ENCODE results near the gene TULP3.

Gene TULP3

GRCh38 chr12:2890388-2891239, at the start of gene TULP3 (continued):
- no peak for TF ChIP-seq ZNF776 (tag by site-specific recombination; IDR thresholded peaks at IDR 0.05; ENCODE audit: borderline replicate concordance)
- TF ChIP-seq ZNF433 (tag by site-specific recombination; IDR thresholded peaks at IDR 0.05; ENCODE audit: low read depth), result no peak
- TF ChIP-seq ZNF768 (tag by site-specific recombination; IDR thresholded peaks at IDR 0.05), result no peak
- TF ChIP-seq SP2 (tag by site-specific recombination; IDR thresholded peaks at IDR 0.05), result peak; percentile 99
- no peak for TF ChIP-seq PRDM1 (tag by site-specific recombination; IDR thresholded peaks at IDR 0.05)
- TF ChIP-seq ZNF19 (tag by site-specific recombination; IDR thresholded peaks at IDR 0.05; ENCODE audit: low read depth), result no peak
- TF ChIP-seq ZNF354C (tag by site-specific recombination; IDR thresholded peaks at IDR 0.05; ENCODE audit: borderline replicate concordance, low read depth), result no peak
- peak; percentile 68; the same call in 1 of the 2 replicates for TF ChIP-seq REPIN1 (tag by site-specific recombination; IDR thresholded peaks at IDR 0.05; ENCODE audit: low read depth)
- peak; percentile 99 for TF ChIP-seq GLIS2 (tag by site-specific recombination; IDR thresholded peaks at IDR 0.05)
- TF ChIP-seq ZNF16 (tag by site-specific recombination; IDR thresholded peaks at IDR 0.05; ENCODE audit: low read depth), result no peak

- Histone ChIP-seq H3K36me3 (ENCODE audit: control insufficient read depth in 2 of 2, insufficient read depth in 1 of 2, low read length in 2 of 2) (peaks cover 0 to 13% of the 10 kb centered on the region in 2 experiments; a peak in 2 of 3 replicates), H3K27ac (ENCODE audit: extremely low read depth, low read depth, low read length) (no peak overlapping the region), H3K4me3 (ENCODE audit: low read depth, low read length) (no peak overlapping the region), H3K4me1 (ENCODE audit: control insufficient read depth, insufficient read depth, low read length) (no peaks in the 10 kb centered on the region), H3K9me3 (ENCODE audit: control insufficient read depth, insufficient read depth, low read depth, low read length) (no peaks in the 10 kb centered on the region)
- ChIA-PET CTCF (no interaction called here), POLR2A (no interaction called here)
- TF ChIP-seq ZNF19 (tag by site-specific recombination; IDR thresholded peaks at IDR 0.05; ENCODE audit: low read depth) (no peak), ZNF174 (tag by site-specific recombination; IDR thresholded peaks at IDR 0.05) (no peak), ZNF624 (tag by site-specific recombination; IDR thresholded peaks at IDR 0.05) (no peak), ZNF571 (tag by site-specific recombination; IDR thresholded peaks at IDR 0.05) (no peak), ZSCAN5A (tag by site-specific recombination; IDR thresholded peaks at IDR 0.05) (no peak), ZBTB20 (tag by site-specific recombination; IDR thresholded peaks at IDR 0.05) (no peak), ZNF692 (tag by site-specific recombination; IDR thresholded peaks at IDR 0.05) (no peak), PRDM10 (tag by site-specific recombination; IDR thresholded peaks at IDR 0.05) (no peak), ZNF146 (tag by site-specific recombination; IDR thresholded peaks at IDR 0.05) (no peak), KLF17 (tag by site-specific recombination; IDR thresholded peaks at IDR 0.05) (no peak), KLF16 (tag by site-specific recombination; IDR thresholded peaks at IDR 0.05) (no peak), ZNF677 (tag by site-specific recombination; IDR thresholded peaks at IDR 0.05) (no peak), KLF10 (tag by site-specific recombination; IDR thresholded peaks at IDR 0.05) (no peak), ZNF704 (tag by site-specific recombination; IDR thresholded peaks at IDR 0.05) (no peak), ZNF544 (tag by site-specific recombination; IDR thresholded peaks at IDR 0.05) (no peak), GFI1B (tag by site-specific recombination; IDR thresholded peaks at IDR 0.05) (no peak), ZNF26 (tag by site-specific recombination; IDR thresholded peaks at IDR 0.05) (no peak)
Observed at GRCh38 chr12:2841056-2841650, 49.5 kb upstream of the TULP3 start.
